Astrocyte of the spinal cord (primary cell): Measurements from ENCODE around the gene PLEKHG4.
A peak's percentile ranks its signal among the peaks of the same experiment; 100 is the strongest.

Experiments
- DNase-seq: peaks from one replicate; pipeline ENCODE4 v3.0.0; 2011; ENCODE audit warnings: low read depth, low spot score
- H3K4me3 ChIP-seq: 2 replicates; pipeline ENCODE4 v1.5.1; 2011; ENCODE audit warnings: low read depth, mild to moderate bottlenecking, low read length, moderate library complexity
- CTCF ChIP-seq: IDR thresholded peaks from 2 replicates; pipeline ENCODE4 v1.5.1; 2012; ENCODE audit warnings: low read depth, mild to moderate bottlenecking, low read length, inconsistent platforms
- in situ Hi-C: cut with HindIII; loops from 2 replicates; pipeline ENCODE4 v1.10.0; 2017; ENCODE audit warnings: low sequenced_read_pairs

PLEKHG4 gene

GRCh38 chr16:67305216-67306071 is 26.1 kb downstream of the PLEKHG4 start:
- no peak for DNase-seq
- H3K4me3 ChIP-seq, result no peak overlapping the region
- in situ Hi-C loops, result no loop called here
- TF ChIP-seq CTCF, result no peak

GRCh38 chr16:67310561-67310960 is 31.2 kb downstream of the PLEKHG4 start:
- TF ChIP-seq CTCF, result no peak
- DNase-seq, result no peak
- in situ Hi-C loops, result no loop called here
- H3K4me3 ChIP-seq, result no peak overlapping the region

- DNase-seq, result peak; percentile 99
- no peak overlapping the region for H3K4me3 ChIP-seq
- in situ Hi-C loops, result no loop called here
- no peak for TF ChIP-seq CTCF
Observed at GRCh38 chr16:67311607-67312488, 32.5 kb downstream of the PLEKHG4 start.

GRCh38 chr16:67312719-67313118 is 33.4 kb downstream of the PLEKHG4 start:
- TF ChIP-seq CTCF, result no peak
- in situ Hi-C loops, result no loop called here
- no peak overlapping the region for H3K4me3 ChIP-seq
- no peak for DNase-seq

- no peak for TF ChIP-seq CTCF
- no peak for DNase-seq
- in situ Hi-C loops, result no loop called here
- H3K4me3 ChIP-seq, result no peak overlapping the region
Observed at GRCh38 chr16:67317853-67318252, 38.5 kb downstream of the PLEKHG4 start.

- peak overlapping the region; percentile 53 for H3K4me3 ChIP-seq
- in situ Hi-C loops, result no loop called here
- DNase-seq, result no peak
- no peak for TF ChIP-seq CTCF
Observed at GRCh38 chr16:67326115-67326471, 46.8 kb downstream of the PLEKHG4 start.
